A549 (cell line): ENCODE measurements around the gene EFCAB14. TPM values are rescaled to one million over a fixed set of nuclear protein-coding genes. Genes with fewer than 3 reads are reported as not detected.

Experiments used
- ATAC-seq, 2 experiments: fragments of 200-7000 bp in 1 of 2; fragments of >200 bp in 1 of 2; cut with Nextera tagmentation in 1 of 2; cut with Tn5 transposase in 1 of 2; 3 replicates each; pipeline versions ENCODE4 v1.8.0 to v1.9.1; 2018 to 2020; ENCODE audit warnings: mild to moderate bottlenecking in 1 of 2, moderate library complexity in 1 of 2
- CTCF ChIA-PET: fragments of 300-600 bp; sonication (Branson Sonifier 250); formaldehyde crosslinking; extraction: SDS; loops from one replicate; lab custom pipeline; 2021; ENCODE audit warnings: antibody characterized with exemption, inconsistent platforms; lab: Yijun Ruan, JAX
- POLR2A ChIA-PET: fragments of 350-600 bp; formaldehyde crosslinking; extraction: SDS; loops from one replicate; lab custom pipeline; 2021; ENCODE audit warnings: antibody characterized with exemption, inconsistent platforms; lab: Yijun Ruan, JAX
- DNase-seq, 2 experiments: peaks; one replicate each; pipeline versions ENCODE4 v3.0.0 to v3.0.0-alpha.2; 2011 to 2016; ENCODE audit warnings: low read depth in 1 of 2, low spot score in 1 of 2
- FAIRE-seq: peaks from 2 replicates; lab custom pipeline; 2011; peaks lifted over from hg19 to GRCh38; lab: Jason Lieb, UNC
- H3K27ac ChIP-seq, 2 experiments: fragments of >200 bp; sonication (Bioruptor Twin); formaldehyde crosslinking; 3 replicates each; pipeline ENCODE4 v1.5.1; 2016 to 2017
- H3K4me1 ChIP-seq: fragments of >200 bp; sonication (Bioruptor Twin); formaldehyde crosslinking; 3 replicates; pipeline ENCODE4 v1.6.1; 2016
- H3K4me2 ChIP-seq: fragments of >200 bp; sonication (Bioruptor Twin); formaldehyde crosslinking; 3 replicates; pipeline ENCODE4 v1.6.1; 2016
- H3K4me3 ChIP-seq: fragments of >200 bp; sonication (Bioruptor Twin); formaldehyde crosslinking; 3 replicates; pipeline ENCODE4 v1.5.1; 2016
- H3K9me3 ChIP-seq: fragments of >200 bp; sonication (Bioruptor Twin); formaldehyde crosslinking; 3 replicates; pipeline ENCODE4 v1.6.1; 2016
- ATOH8 ChIP-seq: fragments of 250-450 bp; sonication (Bioruptor Pico); IDR thresholded peaks from 2 replicates; pipeline ENCODE4 v1.5.0; 2020; ENCODE audit warnings: low read depth, mild to moderate bottlenecking, moderate library complexity
- BHLHE40 ChIP-seq: IDR thresholded peaks from 2 replicates; pipeline ENCODE4 v1.6.1; 2012; ENCODE audit warnings: low read depth, low read length, inconsistent platforms
- CEBPB ChIP-seq, 2 experiments: fragments of >200 bp in 1 of 2; sonication (Bioruptor Twin) in 1 of 2; formaldehyde crosslinking in 1 of 2; IDR thresholded peaks; 2 replicates each; pipeline ENCODE4 v1.6.1; 2012 to 2016
- CTCF ChIP-seq: fragments of >200 bp; sonication (Bioruptor Twin); formaldehyde crosslinking; IDR thresholded peaks from 3 replicates; pipeline ENCODE4 v1.5.1; 2016
- E2F6 ChIP-seq: IDR thresholded peaks from 2 replicates; pipeline ENCODE4 v1.6.1; 2012; ENCODE audit warnings: low read depth, borderline replicate concordance
- EHMT2 ChIP-seq: fragments of 200-600 bp; sonication (generic); IDR thresholded peaks from 2 replicates; pipeline ENCODE4 v1.6.1; 2016; ENCODE audit warnings: antibody characterized with exemption, low read depth, mild to moderate bottlenecking, moderate library complexity
- ELK1 ChIP-seq: fragments of 150-350 bp; IDR thresholded peaks from 2 replicates; pipeline ENCODE4 v1.6.1; 2014; ENCODE audit warnings: low read depth, mild to moderate bottlenecking, low read length
- EP300 ChIP-seq, 2 experiments: fragments of >200 bp; sonication (Bioruptor Twin); formaldehyde crosslinking; IDR thresholded peaks; 2 replicates in 1 of 2; 3 replicates in 1 of 2; pipeline ENCODE4 v1.6.1; 2016 to 2017
- ESRRA ChIP-seq: fragments of 150-350 bp; IDR thresholded peaks from 2 replicates; pipeline ENCODE4 v1.6.1; 2014; ENCODE audit warnings: mild to moderate bottlenecking, low read length, borderline replicate concordance
- FOSL2 ChIP-seq, 2 experiments: fragments of 450-650 bp in 1 of 2; fragments of >200 bp in 1 of 2; sonication (Bioruptor Twin) in 1 of 2; formaldehyde crosslinking; IDR thresholded peaks; 2 replicates each; pipeline versions ENCODE4 v1.5.0 to v1.6.1; 2016 to 2020; ENCODE audit warnings: mild to moderate bottlenecking in 1 of 2, moderate library complexity in 1 of 2
- HMGXB4 ChIP-seq: fragments of 250-450 bp; sonication (Bioruptor Pico); IDR thresholded peaks from 2 replicates; pipeline ENCODE4 v1.5.0; 2021; ENCODE audit warnings: mild to moderate bottlenecking, moderate library complexity, borderline replicate concordance
- HOXB5 ChIP-seq: fragments of 250-450 bp; sonication (Bioruptor Pico); IDR thresholded peaks from 2 replicates; pipeline ENCODE4 v1.5.0; 2020; ENCODE audit warnings: mild to moderate bottlenecking, moderate library complexity
- KDM5A ChIP-seq: fragments of 200-600 bp; sonication (generic); IDR thresholded peaks from 2 replicates; pipeline ENCODE4 v1.6.1; 2016; ENCODE audit warnings: antibody characterized with exemption, mild to moderate bottlenecking
- MAFK ChIP-seq: fragments of 450-650 bp; IDR thresholded peaks from 2 replicates; pipeline ENCODE4 v1.6.1; 2014; ENCODE audit not compliant: partially characterized antibody
- MAX ChIP-seq: IDR thresholded peaks from 2 replicates; pipeline ENCODE4 v1.6.1; 2012
- MAZ ChIP-seq: fragments of 150-350 bp; IDR thresholded peaks from 2 replicates; pipeline ENCODE4 v1.6.1; 2014; ENCODE audit warnings: antibody characterized with exemption, low read depth, low read length, borderline replicate concordance
- MYC ChIP-seq: IDR thresholded peaks from 2 replicates; pipeline ENCODE4 v1.6.1; 2012; ENCODE audit warnings: mild to moderate bottlenecking, inconsistent platforms, low read length, improper control_type of control experiment, borderline replicate concordance
- NFE2L2 ChIP-seq: fragments of 150-350 bp; conservative IDR thresholded peaks from 2 replicates; pipeline ENCODE4 v1.6.1; 2014; ENCODE audit warnings: low read length
- PHF8 ChIP-seq: fragments of 200-600 bp; sonication (generic); IDR thresholded peaks from 2 replicates; pipeline ENCODE4 v1.6.1; 2016; ENCODE audit warnings: low read depth, mild to moderate bottlenecking, antibody characterized with exemption, moderate library complexity, borderline replicate concordance
- REST ChIP-seq: fragments of 200-600 bp; sonication (generic); IDR thresholded peaks from 2 replicates; pipeline ENCODE4 v1.6.1; 2016; ENCODE audit warnings: antibody characterized with exemption, mild to moderate bottlenecking, moderate library complexity
- RFX5 ChIP-seq: fragments of 450-650 bp; IDR thresholded peaks from 2 replicates; pipeline ENCODE4 v1.7.1; 2014; ENCODE audit warnings: antibody characterized with exemption, mild to moderate bottlenecking, moderate library complexity
- ZC3H11A ChIP-seq: fragments of 450-650 bp; IDR thresholded peaks from 2 replicates; pipeline ENCODE4 v1.6.1; 2014; ENCODE audit warnings: antibody characterized with exemption, mild to moderate bottlenecking
- WGBS: methylation state at CpG from one replicate; pipeline ENCODE4 v1.1.6; 2017; ENCODE audit errors: missing lambda C conversion rate; 5-methylcytosine and 5-hydroxymethylcytosine counted together
- polyA plus RNA-seq, 4 experiments: library from polyadenylated mRNA; depleted of rRNA in 3 of 4; stranded (reverse); fragments of >200 nt; fragmentation: RNase III in 1 of 4; extraction: RNeasy Plus Mini Kit Qiagen cat#74134 plus additional on column Dnase treatment in 1 of 4; gene quantifications; 2 replicates in 3 of 4; 3 replicates in 1 of 4; pipeline ENCODE4 v1.2.3, GENCODE V29; 2011 to 2017

EFCAB14 gene
- polyA plus RNA-seq, 2 of the 4 experiments (the other 2 are of a cell fraction) = 18.0 to 41.4 TPM

GRCh38 chr1:46735708-46736324, 16.9 kb upstream of the EFCAB14 start:
- FAIRE-seq (no peak), ATAC-seq (peak; percentile 56 to 71; a peak in 5 of 6 replicates)
- CTCF ChIA-PET = interaction anchor here (0.8 to 2.0 kb wide), 2 partner anchors 10 to 26 kb away, joined by 3 to 8 read pairs; no protein-coding TSS in a partner anchor

More at GRCh38 chr1:46735708-46736324, 16.9 kb upstream of the EFCAB14 start:
- TF ChIP-seq MAX = no peak
- peak; percentile 95 for TF ChIP-seq REST
- peak; percentile 64 for TF ChIP-seq EHMT2
- no peak for TF ChIP-seq E2F6
- no peak for TF ChIP-seq HMGXB4 (CRISPR knock-in tag)
- no peak for TF ChIP-seq PHF8
- TF ChIP-seq FOSL2 (IDR thresholded peaks at IDR 0.05) = no peak
- no peak for TF ChIP-seq FOSL2 (CRISPR knock-in tag; IDR thresholded peaks at IDR 0.05)
- TF ChIP-seq MAFK = peak; percentile 22
- no peak; the same call in 2 of the 3 replicates for TF ChIP-seq CTCF
- no peak for TF ChIP-seq BHLHE40
- no peak for TF ChIP-seq CEBPB (IDR thresholded peaks at IDR 0.05)
- TF ChIP-seq MAZ = no peak
- no peak for TF ChIP-seq HOXB5 (CRISPR knock-in tag)
- no peak for TF ChIP-seq ELK1
- TF ChIP-seq ZC3H11A = no peak
- no peak for TF ChIP-seq ESRRA
- TF ChIP-seq MYC = no peak
- TF ChIP-seq KDM5A = no peak
- no peak for TF ChIP-seq EP300 (IDR thresholded peaks at IDR 0.05)
- no peak for TF ChIP-seq NFE2L2
- no peak for TF ChIP-seq ATOH8 (CRISPR knock-in tag)
- no peak for TF ChIP-seq RFX5
- Histone ChIP-seq H3K4me3 (no peak overlapping the region), H3K27ac (no peak overlapping the region), H3K4me2 (no peak overlapping the region), H3K4me1 (no peaks in the 10 kb centered on the region), H3K9me3 (no peaks in the 10 kb centered on the region)
- WGBS = 0% methylated on average over 3 of the region's 3 CpGs
- POLR2A ChIA-PET = no interaction called here
- peak in 1 of 2 experiments; percentile 46 for DNase-seq
